GM19099 (cell line): ENCODE data around the gene BACH2.

Source experiments
- POLR2A ChIP-seq: IDR thresholded peaks from 3 replicates; pipeline ENCODE4 v1.6.1; 2011; ENCODE audit warnings: low read depth; ENCODE audit not compliant: insufficient read length; ENCODE audit errors: extremely low read depth

BACH2 gene

GRCh38 chr6:90217506-90218127 is 79.0 kb downstream of the BACH2 start:
- TF ChIP-seq POLR2A, result no peak

GRCh38 chr6:90216072-90216977 is 80.3 kb downstream of the BACH2 start:
- no peak for TF ChIP-seq POLR2A

GRCh38 chr6:90214966-90215365 is 81.7 kb downstream of the BACH2 start:
- no peak for TF ChIP-seq POLR2A

DNA sequence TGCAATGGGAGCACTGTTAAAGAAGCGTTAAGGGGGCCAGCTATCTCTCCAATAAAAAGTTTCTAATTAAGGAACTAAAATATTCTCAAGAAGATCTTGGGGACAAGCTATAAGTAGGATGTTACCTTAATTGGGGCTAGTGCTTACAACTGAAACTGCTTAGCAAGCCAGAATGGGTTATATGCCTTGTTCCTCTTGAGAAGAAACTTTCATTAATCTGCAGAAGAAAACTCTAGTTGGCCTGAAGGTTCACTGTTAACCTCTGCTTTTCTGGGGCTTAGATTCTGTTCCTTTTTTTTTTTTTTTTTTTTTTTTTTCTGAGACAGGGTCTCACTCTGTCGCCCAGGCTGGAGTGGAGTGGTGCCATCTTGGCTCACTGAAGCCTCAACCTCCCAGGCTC is 82.2 kb downstream of the BACH2 start:
- TF ChIP-seq POLR2A, result no peak

- no peak for TF ChIP-seq POLR2A
Observed at GRCh38 chr6:90212274-90212673, 84.4 kb downstream of the BACH2 start.

GRCh38 chr6:90209527-90209926 is 87.1 kb downstream of the BACH2 start:
- no peak for TF ChIP-seq POLR2A

DNA sequence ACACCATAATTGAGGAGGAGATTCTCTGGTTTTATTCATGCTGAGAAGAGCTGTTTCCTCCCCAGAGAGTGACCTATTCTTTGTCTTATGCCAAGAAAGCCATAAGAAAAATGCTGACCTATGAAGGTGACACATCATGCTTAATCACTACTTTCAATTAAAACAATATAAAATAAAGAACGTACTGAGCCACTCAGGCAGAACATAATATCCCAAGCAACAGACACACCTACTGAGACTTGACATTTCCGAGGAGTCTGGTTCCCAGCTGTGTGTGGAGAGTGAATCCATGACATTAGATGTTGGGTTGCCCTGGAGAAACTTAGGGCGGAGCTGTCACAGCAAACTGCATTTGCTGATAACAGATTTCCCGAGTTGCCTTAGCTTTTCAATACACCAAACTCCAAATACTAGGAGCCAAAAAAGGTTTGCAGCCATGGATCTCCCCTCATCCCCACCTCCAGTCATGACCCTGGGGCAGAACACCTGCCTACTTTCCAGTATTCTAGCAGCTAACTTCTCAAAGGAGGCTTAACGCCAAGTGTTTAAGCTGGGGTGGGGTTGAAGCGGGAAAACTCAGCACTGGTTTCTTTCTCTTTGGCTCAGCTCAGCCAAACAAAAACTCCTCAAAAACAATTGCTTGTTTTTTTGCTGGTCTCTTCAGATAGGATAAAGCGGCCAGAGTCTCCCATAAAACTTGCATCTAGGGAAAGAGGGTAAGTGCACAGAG is 92.2 kb downstream of the BACH2 start:
- no peak for TF ChIP-seq POLR2A

- no peak for TF ChIP-seq POLR2A
Observed at GRCh38 chr6:90203672-90204071, 93.0 kb downstream of the BACH2 start.

DNA sequence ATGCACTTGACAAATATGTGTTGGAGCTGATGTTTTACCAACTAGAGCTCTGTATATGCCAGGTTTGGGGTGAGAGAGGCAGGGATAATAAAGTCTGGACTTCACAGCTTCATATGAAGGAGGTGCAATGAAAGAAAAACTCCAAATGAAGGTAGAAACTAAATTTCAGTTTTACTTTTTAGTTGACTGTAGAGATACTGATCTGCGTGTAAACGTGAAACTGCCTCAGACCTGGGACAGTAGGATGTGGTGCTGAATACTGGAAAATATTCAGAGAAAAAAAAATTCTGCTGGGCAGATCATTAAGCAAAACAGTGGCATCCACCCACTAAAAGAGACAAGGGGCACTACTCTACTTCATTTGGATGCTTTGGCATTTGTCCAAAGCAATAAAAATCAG is 94.5 kb downstream of the BACH2 start:
- TF ChIP-seq POLR2A, result no peak

GRCh38 chr6:90199900-90200299 is 96.7 kb downstream of the BACH2 start:
- TF ChIP-seq POLR2A, result no peak

GRCh38 chr6:90198758-90199425 is 97.8 kb downstream of the BACH2 start:
- TF ChIP-seq POLR2A, result no peak

GRCh38 chr6:90197854-90198496 is 98.7 kb downstream of the BACH2 start:
- no peak for TF ChIP-seq POLR2A

DNA sequence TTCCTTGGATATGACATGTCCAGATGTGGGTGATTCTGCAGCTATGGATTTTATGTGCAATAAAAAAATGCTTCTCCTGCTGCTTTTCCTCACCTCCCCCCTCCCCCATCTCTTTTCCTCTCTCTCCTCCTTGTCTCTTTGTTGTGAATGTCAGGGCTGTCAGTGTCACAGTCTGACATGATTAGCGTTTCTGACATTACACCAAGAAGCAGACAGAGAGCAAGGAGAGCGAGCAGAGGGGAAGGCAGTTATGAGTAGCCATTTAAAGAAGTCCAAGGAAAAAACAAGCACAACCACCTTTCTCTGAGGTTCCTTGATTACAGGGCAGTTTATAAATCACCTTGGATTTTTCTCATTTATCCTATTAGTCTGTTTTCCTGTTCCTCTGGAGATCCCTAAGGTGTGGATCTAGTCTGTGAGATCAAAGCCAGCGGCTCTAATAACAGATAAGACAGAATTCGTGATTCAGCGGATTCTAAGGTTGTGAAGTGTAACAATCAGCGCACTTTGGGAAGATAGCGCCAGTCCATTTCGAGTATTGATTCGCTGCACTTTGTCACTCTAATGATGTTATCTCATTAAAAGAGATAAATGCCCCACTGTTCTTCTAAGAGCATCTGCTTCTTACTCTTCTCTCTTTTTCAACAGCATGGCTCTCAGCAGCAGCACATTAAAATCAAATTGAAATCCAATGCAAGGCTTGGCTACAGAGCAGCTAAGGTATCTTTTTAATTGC is 101.4 kb downstream of the BACH2 start:
- no peak for TF ChIP-seq POLR2A

- TF ChIP-seq POLR2A, result no peak
Observed at GRCh38 chr6:90194371-90194841, 102.2 kb downstream of the BACH2 start.
